Keratinocyte (primary cell): Measurements from ENCODE around the gene LDAF1. TPM values are rescaled to one million over a fixed set of nuclear protein-coding genes. Genes with fewer than 3 reads are reported as not detected.

ENCODE experiments used
- DNase-seq: peaks from one replicate; pipeline ENCODE4 v3.0.0-alpha.2; 2011; ENCODE audit warnings: low read depth, missing footprints, low spot score
- FAIRE-seq: peaks from 2 replicates; lab custom pipeline; 2011; peaks lifted over from hg19 to GRCh38; lab: Jason Lieb, UNC
- H2AFZ ChIP-seq: 2 replicates; pipeline ENCODE4 v1.6.0; 2012; ENCODE audit warnings: low read length, control low read depth, inconsistent platforms; ENCODE audit not compliant: control insufficient read depth
- H3K27ac ChIP-seq: 2 replicates; pipeline ENCODE4 v1.5.1; 2011; ENCODE audit warnings: low read length; ENCODE audit not compliant: control insufficient read depth, insufficient read depth
- H3K27me3 ChIP-seq: 3 replicates; pipeline ENCODE4 v1.6.0; 2011; ENCODE audit warnings: low read length; ENCODE audit not compliant: control insufficient read depth, insufficient read depth; ENCODE audit errors: extremely low read depth
- H3K36me3 ChIP-seq, 2 experiments: 2 replicates in 1 of 2; 3 replicates in 1 of 2; pipeline ENCODE4 v1.5.1; 2011; ENCODE audit warnings: low read length in 2 of 2, mild to moderate bottlenecking in 1 of 2; ENCODE audit not compliant: control insufficient read depth in 2 of 2, insufficient read depth in 2 of 2; ENCODE audit errors: extremely low read depth in 1 of 2
- H3K4me1 ChIP-seq: 3 replicates; pipeline ENCODE4 v1.5.1; 2011; ENCODE audit warnings: low read length; ENCODE audit not compliant: control insufficient read depth, insufficient read depth; ENCODE audit errors: extremely low read depth
- H3K4me2 ChIP-seq: 3 replicates; pipeline ENCODE4 v1.6.0; 2011; ENCODE audit warnings: low read depth, low read length; ENCODE audit not compliant: control insufficient read depth, insufficient read depth; ENCODE audit errors: extremely low read depth
- H3K4me3 ChIP-seq, 3 experiments: fragments of 200-600 bp in 1 of 3; sonication (generic) in 1 of 3; 2 replicates in 2 of 3; 3 replicates in 1 of 3; pipeline ENCODE4 v1.5.1; 2011 to 2016; ENCODE audit warnings: low read length in 3 of 3, mild to moderate bottlenecking in 3 of 3, control low read depth in 2 of 3, inconsistent platforms in 1 of 3, low read depth in 1 of 3, mixed read lengths in 1 of 3, mixed run types in 1 of 3, moderate library complexity in 1 of 3; ENCODE audit not compliant: control insufficient read depth in 2 of 3, insufficient read depth in 2 of 3; ENCODE audit errors: extremely low read depth in 1 of 3
- H3K79me2 ChIP-seq: 2 replicates; pipeline ENCODE4 v1.6.0; 2012; ENCODE audit warnings: low read length; ENCODE audit not compliant: control insufficient read depth, insufficient read depth
- H3K9ac ChIP-seq: 3 replicates; pipeline ENCODE4 v1.6.0; 2011; ENCODE audit warnings: low read length; ENCODE audit not compliant: control insufficient read depth, insufficient read depth; ENCODE audit errors: extremely low read depth
- H3K9me1 ChIP-seq: 3 replicates; pipeline ENCODE4 v1.6.0; 2011; ENCODE audit warnings: low read length; ENCODE audit not compliant: control insufficient read depth, insufficient read depth; ENCODE audit errors: extremely low read depth
- H3K9me3 ChIP-seq: 2 replicates; pipeline ENCODE4 v1.5.1; 2012; ENCODE audit warnings: low read depth, low read length; ENCODE audit not compliant: control insufficient read depth
- H4K20me1 ChIP-seq: 3 replicates; pipeline ENCODE4 v1.6.0; 2011; ENCODE audit warnings: low read length; ENCODE audit not compliant: control insufficient read depth, insufficient read depth; ENCODE audit errors: extremely low read depth
- CTCF ChIP-seq, 3 experiments: IDR thresholded peaks in 1 of 3; conservative IDR thresholded peaks in 1 of 3; optimal IDR thresholded peaks in 1 of 3; 2 replicates in 2 of 3; 3 replicates in 1 of 3; pipeline versions ENCODE3 to v1.5.1; 2011; ENCODE audit warnings: low read length in 3 of 3, mild to moderate bottlenecking in 3 of 3, moderate library complexity in 2 of 3, control low read depth in 1 of 3, inconsistent platforms in 1 of 3; ENCODE audit not compliant: insufficient read depth in 2 of 3; ENCODE audit errors: extremely low read depth in 1 of 3
- EZH2 ChIP-seq: IDR thresholded peaks from one replicate; pipeline ENCODE4 v1.6.1; 2012; ENCODE audit warnings: inconsistent platforms, mild to moderate bottlenecking, low read length, moderate library complexity
- dilution Hi-C: fragments of 300-500 bp; cut with MboI; formaldehyde crosslinking; loops from one replicate; pipeline ENCODE4 v1.7.0; 2020; ENCODE audit warnings: low sequenced_read_pairs; ENCODE audit not compliant: extremely low pct_ligation_motif_present
- polyA plus RNA-seq, 5 experiments: library from polyadenylated mRNA; depleted of rRNA in 3 of 5; stranded (reverse) in 3 of 5; stranded (forward) in 1 of 5; unstranded in 1 of 5; fragments of >200 nt; gene quantifications; 1 replicate in 1 of 5; 2 replicates in 3 of 5; 3 replicates in 1 of 5; pipeline versions ENCODE4 v1.2.1 to v1.2.3, GENCODE V29; 2011 to 2012; ENCODE audit warnings: missing spikeins in 2 of 5, low read depth in 1 of 5, low replicate concordance in 1 of 5

The LDAF1 gene
- polyA plus RNA-seq, 1 donor (not counting 4 experiments of a cell fraction or from before 2014, with no cell fraction given), result 45.4 TPM

- no peak overlapping the region for H3K4me2 ChIP-seq
- H3K79me2 ChIP-seq, result no peaks in the 10 kb centered on the region
- H3K9me1 ChIP-seq, result no peaks in the 10 kb centered on the region
- no peaks in the 10 kb centered on the region for H4K20me1 ChIP-seq
- no peaks in the 10 kb centered on the region for H3K27me3 ChIP-seq
- no peak overlapping the region for H3K9ac ChIP-seq
- DNase-seq (no peak), FAIRE-seq (no peak)
- no peak overlapping the region for H2AFZ ChIP-seq
- no peaks in the 10 kb centered on the region for H3K36me3 ChIP-seq
- H3K4me1 ChIP-seq, result peaks cover 10% of the 10 kb centered on the region
- H3K4me3 ChIP-seq, result no peak overlapping the region
- TF ChIP-seq EZH2, result no peak
- no peak for TF ChIP-seq CTCF (optimal IDR thresholded peaks at IDR 0.05 in 1 of 3, IDR thresholded peaks at IDR 0.05 in 1 of 3, conservative IDR thresholded peaks at IDR 0.05 in 1 of 3; ENCODE audit: extremely low read depth in 1 of 3, insufficient read depth in 2 of 3, low read length in 3 of 3)
- no peaks in the 10 kb centered on the region for H3K9me3 ChIP-seq
- H3K27ac ChIP-seq, result no peak overlapping the region
- dilution Hi-C loops, result no loop called here
Observed at GRCh38 chr16:21189311-21189710, 30.8 kb downstream of the LDAF1 start.

DNA sequence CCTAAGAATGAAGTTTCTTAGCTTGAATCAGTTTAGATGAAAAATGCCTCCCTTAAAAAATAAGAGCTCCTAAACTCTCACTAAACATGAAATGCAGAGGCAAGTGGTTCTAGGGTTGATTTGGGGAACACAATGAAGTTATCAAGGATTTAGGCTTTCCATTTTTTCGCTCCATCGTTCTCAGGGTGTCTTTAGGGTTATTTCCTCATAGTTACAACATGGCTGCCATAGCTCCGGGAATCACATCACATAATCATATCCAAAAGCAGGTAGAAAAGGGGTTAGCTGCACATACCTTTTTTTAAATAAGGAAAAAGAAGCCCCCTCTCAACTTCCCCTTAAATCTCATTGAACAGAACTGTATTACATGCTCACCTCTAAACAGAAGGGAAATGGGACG is 31.5 kb downstream of the LDAF1 start:
- dilution Hi-C loops, result no loop called here
- Histone ChIP-seq H3K27ac (no peak overlapping the region), H3K36me3 (no peaks in the 10 kb centered on the region), H3K79me2 (no peaks in the 10 kb centered on the region), H3K9ac (no peak overlapping the region), H3K9me3 (no peaks in the 10 kb centered on the region), H3K9me1 (no peaks in the 10 kb centered on the region), H3K4me2 (no peak overlapping the region), H3K4me1 (peaks cover 10% of the 10 kb centered on the region), H2AFZ (no peak overlapping the region), H3K27me3 (no peaks in the 10 kb centered on the region), H4K20me1 (no peaks in the 10 kb centered on the region), H3K4me3 (no peak overlapping the region)
- DNase-seq, result no peak
- no peak for FAIRE-seq
- TF ChIP-seq EZH2, result no peak
- no peak for TF ChIP-seq CTCF (optimal IDR thresholded peaks at IDR 0.05 in 1 of 3, IDR thresholded peaks at IDR 0.05 in 1 of 3, conservative IDR thresholded peaks at IDR 0.05 in 1 of 3; ENCODE audit: extremely low read depth in 1 of 3, insufficient read depth in 2 of 3, low read length in 3 of 3)
